Pons (tissue), 1 donor: ENCODE results near the gene NRCAM.
"Not testable (repeated sequence)": the region's sequence is repeated elsewhere in the genome, so short reads cannot be mapped to it uniquely, and the experiment has no call there.

ENCODE experiments used
- DNase-seq: peaks from one replicate; pipeline ENCODE4 v3.0.0-alpha.2; 2016; ENCODE audit warnings: low spot score

NRCAM gene

GRCh38 chr7:108280136-108280535 lies 176.1 kb downstream of the NRCAM start:
- DNase-seq, result no peak

DNA sequence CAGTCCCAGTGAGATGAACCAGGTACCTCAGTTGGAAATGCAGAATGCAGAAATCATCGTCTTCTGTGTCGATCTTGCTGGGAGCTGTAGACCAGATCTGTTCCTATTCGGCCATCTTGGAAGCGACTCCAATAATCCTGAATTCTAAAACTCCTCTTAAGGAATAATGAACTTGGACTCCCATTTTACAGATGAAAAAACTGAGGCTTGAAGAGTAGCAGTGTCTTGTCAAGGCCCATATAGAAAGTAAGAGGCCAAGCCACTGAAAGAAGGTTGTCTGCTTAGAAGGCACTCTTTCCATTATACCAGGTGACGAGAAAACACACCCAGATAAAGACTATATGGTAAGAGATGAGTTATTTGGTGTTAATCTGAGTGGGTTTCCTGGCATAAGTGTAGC lies 177.5 kb downstream of the NRCAM start:
- DNase-seq, result no peak

DNA sequence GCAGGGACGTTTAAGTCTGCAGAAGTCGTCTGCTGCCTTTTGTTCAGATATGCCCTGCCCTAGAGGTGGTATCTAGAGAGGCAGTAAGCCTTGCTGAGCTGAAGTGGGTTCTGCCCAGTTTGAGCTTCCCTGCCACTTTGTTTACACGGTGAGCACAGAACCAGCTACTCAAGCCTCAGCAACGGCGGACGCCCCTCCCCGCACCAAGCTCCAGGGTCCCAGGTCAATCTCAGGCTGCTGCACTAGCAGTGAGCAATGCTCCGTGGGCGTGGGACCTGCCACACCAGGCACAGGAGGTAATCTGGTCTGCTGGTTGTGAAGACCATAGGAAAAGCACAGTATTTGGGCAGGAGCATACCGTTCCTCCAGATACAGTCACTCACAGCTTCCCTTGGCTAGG lies 178.0 kb downstream of the NRCAM start:
- DNase-seq, result no peak

GRCh38 chr7:108274447-108274846 lies 181.8 kb downstream of the NRCAM start:
- not testable (repeated sequence) for DNase-seq

GRCh38 chr7:108272891-108273290 lies 183.3 kb downstream of the NRCAM start:
- DNase-seq, result not testable (repeated sequence)

GRCh38 chr7:108270385-108271015 lies 185.7 kb downstream of the NRCAM start:
- no peak for DNase-seq

DNA sequence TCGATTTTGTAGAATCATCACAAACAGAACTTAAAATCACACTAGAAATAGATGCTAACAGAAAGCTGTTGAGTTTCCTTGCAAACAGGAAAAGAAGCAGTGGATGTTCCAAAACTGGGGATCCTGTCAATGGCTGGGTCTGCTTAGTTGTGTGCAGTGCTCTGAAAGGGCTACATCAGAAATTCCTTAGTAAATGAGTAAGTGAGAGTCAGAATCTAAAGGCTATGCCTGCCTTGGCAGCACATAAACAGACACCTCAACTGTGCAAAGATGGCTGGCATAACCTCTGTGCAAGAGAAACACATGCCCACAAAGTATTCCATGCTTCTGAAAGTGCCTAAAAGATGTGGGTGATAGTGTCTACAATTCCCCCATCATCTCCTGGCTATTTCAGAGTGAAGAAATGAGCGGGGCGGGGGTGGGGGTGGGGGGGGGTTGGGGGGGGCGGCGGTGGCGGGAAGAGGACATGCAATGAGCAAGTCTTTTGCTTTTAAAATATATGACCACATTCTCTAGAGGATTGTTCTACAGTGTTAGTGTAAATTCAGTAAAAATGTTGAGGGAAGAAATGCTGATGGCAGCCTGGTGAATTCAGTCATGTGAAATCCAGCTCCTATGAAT lies 187.9 kb downstream of the NRCAM start:
- DNase-seq, result no peak

- DNase-seq, result no peak
Observed at GRCh38 chr7:108267615-108268014, 188.6 kb downstream of the NRCAM start.

DNA sequence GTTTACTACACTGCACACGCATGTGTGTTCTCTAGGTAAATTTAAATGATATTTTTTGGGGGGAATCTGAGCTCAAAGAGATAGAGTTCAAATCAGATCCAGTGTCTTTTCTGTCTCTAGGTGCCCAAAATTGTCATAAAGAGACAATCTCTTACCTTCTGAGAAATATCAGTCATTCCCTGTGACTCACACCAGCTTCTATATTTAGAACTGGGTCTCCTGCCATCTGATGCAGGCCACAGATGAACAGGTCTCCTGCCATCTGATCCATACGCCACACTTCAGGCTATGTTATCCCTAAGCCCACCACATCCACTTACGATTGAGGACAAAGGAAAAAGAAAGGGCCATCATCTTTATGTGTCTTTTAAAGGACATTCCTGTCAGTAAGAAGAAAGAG lies 189.7 kb downstream of the NRCAM start:
- DNase-seq, result no peak

GRCh38 chr7:108266035-108266434 lies 190.2 kb downstream of the NRCAM start:
- DNase-seq, result no peak

DNA sequence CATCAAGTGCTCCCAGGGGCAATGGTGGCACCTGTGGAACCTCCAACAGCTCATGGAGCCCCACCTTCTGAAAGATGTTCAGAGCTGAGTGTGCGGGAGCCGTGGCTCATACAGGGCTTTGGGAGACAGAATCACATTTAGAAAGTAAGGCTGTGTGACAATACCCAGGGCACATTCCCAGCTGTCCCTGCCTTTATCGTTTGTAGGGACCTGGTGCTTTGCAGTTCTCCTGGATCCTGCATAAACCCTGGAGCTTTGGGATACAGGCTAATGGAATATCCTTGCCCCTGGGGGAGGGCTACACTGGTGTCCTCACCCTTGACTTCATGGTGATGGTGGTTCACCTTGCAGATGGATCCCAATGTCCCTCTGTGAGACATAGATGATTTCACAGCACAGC lies 191.2 kb downstream of the NRCAM start:
- DNase-seq, result no peak

DNA sequence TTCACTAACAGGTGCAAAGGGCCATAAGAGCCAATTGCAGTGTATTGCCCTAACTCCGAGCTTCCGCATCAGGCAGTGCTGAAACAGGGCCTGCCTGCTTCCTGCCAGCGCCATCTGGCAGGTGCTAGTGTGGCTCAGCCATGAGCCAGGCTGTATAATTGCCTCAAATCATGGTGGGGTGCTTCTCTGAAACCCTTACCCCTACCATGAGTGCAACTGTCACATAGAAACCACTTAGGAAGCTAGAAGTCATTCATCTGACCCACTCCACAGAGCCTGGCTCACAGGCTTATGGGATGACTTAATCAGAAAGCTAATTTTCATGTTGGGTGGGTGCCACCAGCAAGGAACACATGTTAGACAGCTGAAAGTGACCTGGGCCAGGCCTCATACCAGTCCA lies 192.8 kb downstream of the NRCAM start:
- DNase-seq, result no peak

DNA sequence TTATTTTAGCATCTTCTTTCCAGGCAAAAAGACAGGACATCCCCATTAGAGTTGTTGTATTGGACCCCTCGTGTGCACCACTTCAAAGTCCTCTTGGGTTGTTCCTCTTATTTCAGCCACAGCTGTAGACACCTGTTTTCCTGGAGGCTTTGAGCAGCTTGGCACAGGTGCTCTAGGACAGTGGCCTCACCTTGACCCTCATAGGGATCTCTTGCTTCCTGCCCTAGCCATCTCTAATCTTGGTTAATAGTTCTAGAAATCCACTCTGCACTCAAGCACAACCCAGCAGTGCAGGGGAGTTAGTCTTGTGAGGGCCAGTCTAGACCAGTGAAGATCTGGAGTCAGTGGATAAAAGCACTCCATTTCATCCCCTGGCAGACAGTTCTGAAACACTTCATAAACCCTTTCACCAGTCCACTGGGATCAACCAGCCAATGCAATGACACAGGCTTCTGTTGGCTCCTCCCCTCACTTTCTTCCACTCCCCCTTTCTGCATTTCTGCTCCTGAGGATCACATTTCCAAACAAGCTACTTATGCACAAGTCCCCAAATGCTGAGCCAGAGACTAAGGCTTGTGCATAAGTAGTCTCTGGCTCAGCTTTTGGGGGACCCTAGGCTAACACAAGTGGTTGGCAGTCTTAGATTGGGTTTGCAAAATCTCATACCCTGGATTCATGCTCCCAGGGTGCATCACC lies 194.5 kb downstream of the NRCAM start:
- DNase-seq, result no peak

DNA sequence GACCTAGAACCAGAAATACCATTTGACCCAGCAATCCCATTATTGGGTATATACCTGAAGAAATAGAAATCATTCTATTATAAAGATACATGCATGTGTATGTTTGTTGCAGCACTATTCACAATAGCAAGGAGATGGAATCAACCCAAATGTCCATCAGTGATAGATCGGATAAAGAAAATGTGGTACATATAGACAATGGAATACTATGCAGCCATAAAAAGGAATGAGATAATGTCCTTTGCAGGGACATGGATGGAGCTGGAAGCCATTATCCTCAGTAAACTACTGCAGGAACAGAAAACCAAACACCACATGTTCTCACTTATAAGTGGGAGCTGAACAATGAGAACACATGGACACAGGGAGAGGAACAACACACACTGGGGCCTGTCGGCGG lies 196.8 kb downstream of the NRCAM start:
- DNase-seq, result not testable (repeated sequence)

DNA sequence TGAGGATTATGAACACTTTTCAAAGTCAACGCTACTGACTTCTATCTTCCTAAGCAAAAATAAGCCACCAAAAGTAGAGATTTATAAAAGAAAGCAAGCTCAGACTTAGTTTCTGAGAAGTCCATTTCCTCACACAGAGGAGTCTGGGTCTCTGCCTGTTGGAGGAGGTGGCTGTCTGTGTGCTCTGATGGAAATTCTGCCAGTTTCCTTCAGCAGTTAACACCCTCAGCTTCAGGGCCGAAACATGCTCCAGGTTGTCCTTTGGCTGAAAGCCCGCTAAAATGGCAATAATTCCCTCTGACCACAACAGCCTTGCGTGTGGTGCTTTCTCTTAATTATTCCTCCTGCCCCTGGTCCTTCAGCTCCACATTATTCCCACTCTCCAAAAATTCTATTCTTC lies 198.3 kb downstream of the NRCAM start:
- DNase-seq, result no peak

- DNase-seq, result no peak
Observed at GRCh38 chr7:108254259-108254658, 202.0 kb downstream of the NRCAM start.

GRCh38 chr7:108253275-108254044 lies 202.8 kb downstream of the NRCAM start:
- no peak for DNase-seq

DNA sequence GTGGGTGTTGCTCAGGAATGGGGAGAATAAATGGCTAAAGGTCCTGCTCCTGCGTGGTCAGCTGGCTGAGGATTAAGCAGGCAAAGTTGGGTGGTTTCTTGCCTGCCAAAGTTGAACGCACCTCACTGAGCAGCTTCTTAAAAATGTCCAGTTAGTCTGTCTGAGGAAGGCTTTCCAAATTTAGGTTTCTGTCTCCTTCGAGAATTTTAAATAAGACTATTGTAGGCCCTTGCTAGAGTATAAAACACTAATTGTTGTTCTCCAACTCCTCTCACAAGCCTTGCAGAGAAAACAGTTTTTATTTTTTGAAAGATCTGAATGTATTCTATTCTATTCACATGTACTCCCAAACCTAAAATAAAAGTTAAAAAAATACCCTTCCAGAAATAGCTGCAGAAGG lies 204.1 kb downstream of the NRCAM start:
- peak; percentile 52 for DNase-seq

DNA sequence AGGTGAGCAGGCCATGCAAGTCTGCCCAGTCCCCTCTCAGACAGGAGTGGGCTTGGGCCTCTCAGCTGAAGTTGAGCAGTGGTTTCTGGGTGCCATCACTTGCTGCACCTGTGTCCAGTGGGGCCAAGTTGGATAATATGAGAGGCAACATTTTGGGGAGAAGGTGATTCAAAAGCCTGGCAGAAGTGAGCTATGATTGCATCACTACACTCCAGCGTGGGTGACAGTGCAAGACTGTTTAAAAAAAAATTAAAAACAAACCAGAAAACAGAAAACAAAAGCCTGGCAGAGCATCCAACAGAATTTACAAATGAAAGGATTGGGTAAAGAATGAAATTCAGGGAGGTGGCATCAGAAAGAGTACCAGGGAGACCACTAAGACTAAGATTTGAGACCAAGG lies 204.5 kb downstream of the NRCAM start:
- no peak for DNase-seq

GRCh38 chr7:108249453-108249852 lies 206.8 kb downstream of the NRCAM start:
- no peak for DNase-seq

DNA sequence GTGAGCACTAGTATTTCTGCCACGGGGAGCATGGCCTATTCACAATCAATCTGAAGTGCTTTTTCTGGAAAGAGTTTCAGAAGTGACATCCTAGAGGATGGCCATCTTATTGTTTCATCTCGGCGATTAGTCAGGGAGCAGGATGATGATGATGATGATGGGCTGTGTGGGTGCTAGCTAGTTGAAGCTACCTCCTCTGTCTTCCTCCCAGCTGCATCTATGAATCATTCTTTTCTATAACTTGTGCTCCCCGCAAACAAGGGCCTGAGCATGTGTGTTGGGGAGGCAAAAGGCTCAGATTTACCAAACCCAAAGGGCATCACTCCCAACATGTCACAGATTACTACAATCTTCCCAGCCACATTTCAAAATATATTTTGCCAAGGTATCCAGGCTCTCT lies 207.4 kb downstream of the NRCAM start:
- DNase-seq, result no peak

GRCh38 chr7:108248418-108248817 lies 207.8 kb downstream of the NRCAM start:
- DNase-seq, result no peak

- DNase-seq, result no peak
Observed at GRCh38 chr7:108247614-108248013, 208.6 kb downstream of the NRCAM start.
